ENCODE data around the gene WDR5. TPM values are rescaled to one million over a fixed set of nuclear protein-coding genes. Genes with fewer than 3 reads are reported as not detected.
A peak's percentile ranks its signal among the peaks of the same experiment; 100 is the strongest.

Gene WDR5
- total and polyA plus RNA-seq, 2 of the 13 experiments (the other 11 are each of a cell fraction or from before 2014, with no cell fraction given) = 34.3 TPM

GRCh38 chr9:134204991-134205578 is 69.2 kb downstream of the WDR5 start (continued):
- no peak for TF ChIP-seq EP300 (IDR thresholded peaks at IDR 0.05; ENCODE audit: low read depth in 2 of 2, low read length in 2 of 2)
- no peak for TF ChIP-seq EP300 (CRISPR knock-in tag; IDR thresholded peaks at IDR 0.05; ENCODE audit: borderline replicate concordance)
- peak; percentile 92 for TF ChIP-seq ETV5 (CRISPR knock-in tag; IDR thresholded peaks at IDR 0.05; ENCODE audit: borderline replicate concordance)
- TF ChIP-seq, protein P1, sequence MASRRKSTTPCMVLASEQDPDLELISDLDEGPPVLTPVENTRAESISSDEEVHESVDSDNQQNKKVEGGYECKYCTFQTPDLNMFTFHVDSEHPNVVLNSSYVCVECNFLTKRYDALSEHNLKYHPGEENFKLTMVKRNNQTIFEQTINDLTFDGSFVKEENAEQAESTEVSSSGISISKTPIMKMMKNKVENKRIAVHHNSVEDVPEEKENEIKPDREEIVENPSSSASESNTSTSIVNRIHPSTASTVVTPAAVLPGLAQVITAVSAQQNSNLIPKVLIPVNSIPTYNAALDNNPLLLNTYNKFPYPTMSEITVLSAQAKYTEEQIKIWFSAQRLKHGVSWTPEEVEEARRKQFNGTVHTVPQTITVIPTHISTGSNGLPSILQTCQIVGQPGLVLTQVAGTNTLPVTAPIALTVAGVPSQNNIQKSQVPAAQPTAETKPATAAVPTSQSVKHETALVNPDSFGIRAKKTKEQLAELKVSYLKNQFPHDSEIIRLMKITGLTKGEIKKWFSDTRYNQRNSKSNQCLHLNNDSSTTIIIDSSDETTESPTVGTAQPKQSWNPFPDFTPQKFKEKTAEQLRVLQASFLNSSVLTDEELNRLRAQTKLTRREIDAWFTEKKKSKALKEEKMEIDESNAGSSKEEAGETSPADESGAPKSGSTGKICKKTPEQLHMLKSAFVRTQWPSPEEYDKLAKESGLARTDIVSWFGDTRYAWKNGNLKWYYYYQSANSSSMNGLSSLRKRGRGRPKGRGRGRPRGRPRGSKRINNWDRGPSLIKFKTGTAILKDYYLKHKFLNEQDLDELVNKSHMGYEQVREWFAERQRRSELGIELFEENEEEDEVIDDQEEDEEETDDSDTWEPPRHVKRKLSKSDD (CRISPR knock-in tag; IDR thresholded peaks at IDR 0.05; ENCODE audit: low read depth) = no peak
- TF ChIP-seq WIZ (CRISPR knock-in tag; IDR thresholded peaks at IDR 0.05) = no peak
- TF ChIP-seq FOXA3 (CRISPR knock-in tag; IDR thresholded peaks at IDR 0.05) = peak; percentile 37; the same call in 1 of the 2 replicates
- no peak for TF ChIP-seq FOXK2 (IDR thresholded peaks at IDR 0.05)
- peak; percentile 49; the same call in 1 of the 2 replicates for TF ChIP-seq FOXP4 (CRISPR knock-in tag; IDR thresholded peaks at IDR 0.05)
- 0 out of 2 replicates have a peak, but pooled peaks have one; percentile 13 for TF ChIP-seq TFDP1 (CRISPR knock-in tag; IDR thresholded peaks at IDR 0.05; ENCODE audit: borderline replicate concordance)
- no peak for TF ChIP-seq ZFP36 (IDR thresholded peaks at IDR 0.05; ENCODE audit: borderline replicate concordance, low read depth, low read length, partially characterized antibody)
- no peak for TF ChIP-seq GTF2F1 (IDR thresholded peaks at IDR 0.05; ENCODE audit: low read length)
- peak; percentile 38; the same call in 1 of the 2 replicates for TF ChIP-seq ZFP37 (CRISPR knock-in tag; IDR thresholded peaks at IDR 0.05; ENCODE audit: borderline replicate concordance)
- TF ChIP-seq SP5 (CRISPR knock-in tag; IDR thresholded peaks at IDR 0.05; ENCODE audit: borderline replicate concordance, low read depth) = peak; percentile 89
- peak; percentile 55; the same call in 1 of the 2 replicates for TF ChIP-seq PPARG (CRISPR knock-in tag; conservative IDR thresholded peaks at IDR 0.05)
- TF ChIP-seq SIX4 (CRISPR knock-in tag; IDR thresholded peaks at IDR 0.05) = 0 out of 2 replicates have a peak, but pooled peaks have one; percentile 41
- TF ChIP-seq NR2F6 (IDR thresholded peaks at IDR 0.05) = peak; percentile 90
- peak; percentile 95 for TF ChIP-seq NR2F6 (CRISPR knock-in tag; IDR thresholded peaks at IDR 0.05)
- TF ChIP-seq KDM5A (IDR thresholded peaks at IDR 0.05; ENCODE audit: borderline replicate concordance, low read length) = no peak
- no peak for TF ChIP-seq SMARCE1 (IDR thresholded peaks at IDR 0.05; ENCODE audit: borderline replicate concordance)
- peak; percentile 55 to 61; a peak in 3 of 4 replicates for TF ChIP-seq NR2F1 (CRISPR knock-in tag; IDR thresholded peaks at IDR 0.05)
- 0 out of 2 replicates have a peak, but pooled peaks have one; percentile 17 for TF ChIP-seq SPEN (CRISPR knock-in tag; IDR thresholded peaks at IDR 0.05; ENCODE audit: low read depth)
- no peak for TF ChIP-seq ZNF747 (CRISPR knock-in tag; IDR thresholded peaks at IDR 0.05; ENCODE audit: borderline replicate concordance)
- TF ChIP-seq FOXC1 (CRISPR knock-in tag; IDR thresholded peaks at IDR 0.05; ENCODE audit: borderline replicate concordance) = no peak
- no peak for TF ChIP-seq CREBL2 (CRISPR knock-in tag; IDR thresholded peaks at IDR 0.05; ENCODE audit: borderline replicate concordance)
